MCF 10A (cell line): ENCODE results near the gene CNR1. TPM values are rescaled to one million over a fixed set of nuclear protein-coding genes. Genes with fewer than 3 reads are reported as not detected.
A peak's percentile ranks its signal among the peaks of the same experiment; 100 is the strongest.

Experiments
- BruUV-seq: library from RNA; stranded (reverse); fragments of 400-500 nt; replicated peaks from 2 replicates; lab custom pipeline; 2021; lab: Mats Ljungman, UMichigan
- CTCF ChIA-PET: fragments of 300-600 bp; sonication (Branson Sonifier 250); formaldehyde crosslinking; extraction: SDS; loops from one replicate; lab custom pipeline; 2021; ENCODE audit warnings: antibody characterized with exemption, inconsistent platforms; lab: Yijun Ruan, JAX
- POLR2A ChIA-PET: fragments of 300-600, 350-650 bp; sonication (Branson Sonifier 250); formaldehyde crosslinking; extraction: SDS; loops from one replicate; lab custom pipeline; 2020; ENCODE audit warnings: antibody characterized with exemption, inconsistent platforms; lab: Yijun Ruan, JAX
- DNase-seq: peaks from one replicate; pipeline ENCODE4 v3.0.0-alpha.2; 2018; ENCODE audit not compliant: unreplicated experiment
- H3K27ac Mint-ChIP-seq: one replicate; pipeline ENCODE4 v1.8.0; 2022; ENCODE audit warnings: mild to moderate bottlenecking, low read depth, mixed read lengths; ENCODE audit not compliant: unreplicated experiment
- H3K27me3 Mint-ChIP-seq: one replicate; pipeline ENCODE4 v1.8.0; 2022; ENCODE audit warnings: mixed read lengths; ENCODE audit not compliant: insufficient read depth, unreplicated experiment
- H3K36me3 Mint-ChIP-seq: one replicate; pipeline ENCODE4 v1.8.0; 2022; ENCODE audit warnings: mild to moderate bottlenecking, moderate library complexity, mixed read lengths; ENCODE audit not compliant: insufficient read depth, unreplicated experiment
- H3K4me1 Mint-ChIP-seq: one replicate; pipeline ENCODE4 v1.8.0; 2022; ENCODE audit warnings: mixed read lengths; ENCODE audit not compliant: insufficient read depth, unreplicated experiment
- H3K4me3 Mint-ChIP-seq: one replicate; pipeline ENCODE4 v1.8.0; 2022; ENCODE audit warnings: mild to moderate bottlenecking, moderate library complexity, mixed read lengths; ENCODE audit not compliant: unreplicated experiment
- H3K9me3 Mint-ChIP-seq: one replicate; pipeline ENCODE4 v1.8.0; 2022; ENCODE audit warnings: mixed read lengths; ENCODE audit not compliant: unreplicated experiment
- CTCF ChIP-seq: fragments of 200-600 bp; IDR thresholded peaks from one replicate; pipeline ENCODE4 v1.8.0; 2022; ENCODE audit warnings: antibody characterized with exemption, mild to moderate bottlenecking; ENCODE audit not compliant: unreplicated experiment
- intact Hi-C: fragments of 100-400 bp; cut with micrococcal nuclease; formaldehyde crosslinking; loops from 2 replicates; pipeline ENCODE4 v1.14.1; 2022
- total RNA-seq: library from RNA; stranded (reverse); gene quantifications from 2 replicates; pipeline ENCODE4 v1.2.3, GENCODE V29; 2022

CNR1 gene
- total RNA-seq, 1 experiment from 2014 or later: 0.16 TPM

GRCh38 chr6:88143421-88144157, 22.6 kb downstream of the CNR1 start:
- Mint-ChIP-seq H3K27me3 (peaks cover 7% of the 10 kb centered on the region), H3K27ac (no peak overlapping the region), H3K4me3 (no peak overlapping the region), H3K4me1 (peaks cover 6% of the 10 kb centered on the region), H3K9me3 (peaks cover 13% of the 10 kb centered on the region), H3K36me3 (no peaks in the 10 kb centered on the region)
- no peak for TF ChIP-seq CTCF
- ChIA-PET POLR2A (no interaction called here), CTCF (interaction anchor here (0.6 kb wide), 3 partner anchors 312 to 657 kb away, joined by 3 to 5 read pairs (median 3); no protein-coding TSS in a partner anchor)
- intact Hi-C loops: no loop called here
- BruUV-seq: no TSS peak
- DNase-seq: no peak

GRCh38 chr6:88142297-88142668, 23.9 kb downstream of the CNR1 start:
- POLR2A ChIA-PET: no interaction called here
- DNase-seq: peak; percentile 45
- intact Hi-C loops: no loop called here

GRCh38 chr6:88141561-88142296, 24.4 kb downstream of the CNR1 start:
- Mint-ChIP-seq H3K4me1 (peaks cover 6% of the 10 kb centered on the region), H3K9me3 (peaks cover 13% of the 10 kb centered on the region), H3K4me3 (no peak overlapping the region), H3K36me3 (no peaks in the 10 kb centered on the region), H3K27ac (no peak overlapping the region), H3K27me3 (no peaks in the 10 kb centered on the region)
- BruUV-seq: no TSS peak
- POLR2A ChIA-PET: no interaction called here
- CTCF ChIA-PET: interaction anchor here (0.6 kb wide), 2 partner anchors 23 to 59 kb away, joined by 3 read pairs; no protein-coding TSS in a partner anchor
- intact Hi-C loops: no loop called here
- no peak for DNase-seq
- no peak for TF ChIP-seq CTCF

More at GRCh38 chr6:88142297-88142668, 23.9 kb downstream of the CNR1 start:
- Mint-ChIP-seq H3K4me3 (no peak overlapping the region), H3K27ac (no peak overlapping the region), H3K4me1 (peaks cover 6% of the 10 kb centered on the region), H3K36me3 (no peaks in the 10 kb centered on the region), H3K9me3 (peaks cover 13% of the 10 kb centered on the region), H3K27me3 (peaks cover 2% of the 10 kb centered on the region)
- BruUV-seq: no TSS peak
- TF ChIP-seq CTCF: no peak
- CTCF ChIA-PET: interaction anchor here (0.6 kb wide), 3 partner anchors 24 to 139 kb away, joined by 3 read pairs; no protein-coding TSS in a partner anchor

GRCh38 chr6:88137915-88138314, 28.2 kb downstream of the CNR1 start:
- no peak for DNase-seq
- no peaks in the 10 kb centered on the region for H3K9me3 Mint-ChIP-seq
- POLR2A ChIA-PET: no interaction called here
- no peaks in the 10 kb centered on the region for H3K27me3 Mint-ChIP-seq
- intact Hi-C loops: no loop called here
- H3K36me3 Mint-ChIP-seq: no peaks in the 10 kb centered on the region
- no peak for TF ChIP-seq CTCF
- no TSS peak for BruUV-seq
- H3K4me1 Mint-ChIP-seq: peaks cover 6% of the 10 kb centered on the region
- H3K4me3 Mint-ChIP-seq: no peak overlapping the region
- CTCF ChIA-PET: no interaction called here
- H3K27ac Mint-ChIP-seq: no peak overlapping the region
